OCI-LY1 (cell line): ENCODE measurements around the gene ARHGAP44.

Experiments used
- H2AFZ ChIP-seq: fragments of 200-600 bp; sonication (generic), shearing (Covaris generic); 2 replicates; pipeline ENCODE4 v1.6.0; 2014; ENCODE audit warnings: antibody characterized with exemption, mild to moderate bottlenecking, low read length
- H3F3A ChIP-seq: fragments of 200-600 bp; sonication (generic), shearing (Covaris generic); 2 replicates; pipeline ENCODE4 v1.6.0; 2014; ENCODE audit warnings: mild to moderate bottlenecking, antibody characterized with exemption, low read length, moderate library complexity; ENCODE audit not compliant: insufficient read depth
- H3K27ac ChIP-seq: fragments of 200-600 bp; sonication (generic); 2 replicates; pipeline ENCODE4 v1.5.1; 2014; ENCODE audit warnings: low read length, mixed run types, mild to moderate bottlenecking, low read depth; ENCODE audit not compliant: poor library complexity, severe bottlenecking
- H3K27me3 ChIP-seq: fragments of 200-600 bp; sonication (generic); 2 replicates; pipeline ENCODE4 v1.6.0; 2014; ENCODE audit warnings: antibody characterized with exemption, mild to moderate bottlenecking, low read length, moderate library complexity; ENCODE audit not compliant: insufficient read depth
- H3K36me3 ChIP-seq: fragments of 200-600 bp; sonication (generic); 2 replicates; pipeline ENCODE4 v1.6.1; 2014; ENCODE audit warnings: mild to moderate bottlenecking, antibody characterized with exemption, low read length, moderate library complexity, mixed read lengths; ENCODE audit not compliant: insufficient read depth
- H3K4me1 ChIP-seq: fragments of 200-600 bp; sonication (generic); 2 replicates; pipeline ENCODE4 v1.5.1; 2014; ENCODE audit warnings: mild to moderate bottlenecking, low read length, moderate library complexity; ENCODE audit not compliant: insufficient read depth, severe bottlenecking
- H3K4me2 ChIP-seq: fragments of 200-600 bp; sonication (generic), shearing (Covaris generic); 2 replicates; pipeline ENCODE4 v1.6.1; 2014; ENCODE audit warnings: low read length
- H3K4me3 ChIP-seq: fragments of 200-600 bp; sonication (generic); 2 replicates; pipeline ENCODE4 v1.5.1; 2014; ENCODE audit warnings: low read length, low read depth, mild to moderate bottlenecking, mixed read lengths; ENCODE audit not compliant: poor library complexity, severe bottlenecking
- H3K79me2 ChIP-seq: fragments of 200-600 bp; shearing (Covaris generic); 2 replicates; pipeline ENCODE4 v1.6.1; 2016; ENCODE audit warnings: mixed run types, low read length, mixed read lengths; ENCODE audit not compliant: insufficient read depth
- H3K9ac ChIP-seq: fragments of 200-600 bp; sonication (generic), shearing (Covaris generic); 2 replicates; pipeline ENCODE4 v1.6.1; 2014; ENCODE audit warnings: mild to moderate bottlenecking, low read length, mixed read lengths
- H3K9me2 ChIP-seq: fragments of 200-600 bp; sonication (generic), shearing (Covaris generic); 2 replicates; pipeline ENCODE4 v1.6.1; 2014; ENCODE audit warnings: low read depth, mild to moderate bottlenecking, low read length, mixed read lengths
- H3K9me3 ChIP-seq: fragments of 200-600 bp; shearing (Covaris generic); 2 replicates; pipeline ENCODE4 v1.6.1; 2014; ENCODE audit warnings: low read length, mixed read lengths
- H4K20me1 ChIP-seq: fragments of 200-600 bp; sonication (generic), shearing (Covaris generic); 2 replicates; pipeline ENCODE4 v1.6.0; 2016; ENCODE audit warnings: mild to moderate bottlenecking, low read length; ENCODE audit not compliant: insufficient read depth
- CTCF ChIP-seq: fragments of 200-600 bp; sonication (generic), shearing (Covaris generic); IDR thresholded peaks from 2 replicates; pipeline ENCODE4 v1.5.1; 2017; ENCODE audit warnings: mild to moderate bottlenecking, antibody characterized with exemption, low read length, moderate library complexity, mixed read lengths
- EZH2 ChIP-seq: fragments of 200-600 bp; sonication (generic), shearing (Covaris generic); IDR thresholded peaks from 2 replicates; pipeline ENCODE4 v1.8.0; 2017; ENCODE audit warnings: borderline replicate concordance, mixed run types, mild to moderate bottlenecking, antibody characterized with exemption, low read length, moderate library complexity, mixed read lengths

The ARHGAP44 gene

GRCh38 chr17:12998461-12998860 lies 209.2 kb downstream of the ARHGAP44 start:
- H3K9ac ChIP-seq: no peak overlapping the region
- H3K4me3 ChIP-seq: no peak overlapping the region
- H2AFZ ChIP-seq: no peak overlapping the region
- no peak overlapping the region for H3K27ac ChIP-seq
- peaks cover 97% of the 10 kb centered on the region for H3K36me3 ChIP-seq
- H3K9me3 ChIP-seq: no peaks in the 10 kb centered on the region
- no peaks in the 10 kb centered on the region for H3F3A ChIP-seq
- no peaks in the 10 kb centered on the region for H3K79me2 ChIP-seq
- H4K20me1 ChIP-seq: no peaks in the 10 kb centered on the region
- no peak overlapping the region for H3K4me2 ChIP-seq
- no peaks in the 10 kb centered on the region for H3K27me3 ChIP-seq
- no peaks in the 10 kb centered on the region for H3K4me1 ChIP-seq
- no peaks in the 10 kb centered on the region for H3K9me2 ChIP-seq
- no peak for TF ChIP-seq CTCF
- no peak for TF ChIP-seq EZH2

GRCh38 chr17:12998874-12999273 lies 209.6 kb downstream of the ARHGAP44 start:
- no peaks in the 10 kb centered on the region for H4K20me1 ChIP-seq
- H3K27me3 ChIP-seq: no peaks in the 10 kb centered on the region
- H3K9me3 ChIP-seq: no peaks in the 10 kb centered on the region
- no peaks in the 10 kb centered on the region for H3K9me2 ChIP-seq
- no peak overlapping the region for H3K9ac ChIP-seq
- no peak overlapping the region for H3K4me3 ChIP-seq
- no peak overlapping the region for H3K27ac ChIP-seq
- no peaks in the 10 kb centered on the region for H3K79me2 ChIP-seq
- no peaks in the 10 kb centered on the region for H3K4me1 ChIP-seq
- TF ChIP-seq EZH2: no peak
- no peak for TF ChIP-seq CTCF
- H3K4me2 ChIP-seq: no peak overlapping the region
- H2AFZ ChIP-seq: no peak overlapping the region
- peaks cover 97% of the 10 kb centered on the region for H3K36me3 ChIP-seq
- H3F3A ChIP-seq: no peaks in the 10 kb centered on the region

GRCh38 chr17:13000561-13000960 lies 211.3 kb downstream of the ARHGAP44 start:
- Histone ChIP-seq H3K9me2 (no peaks in the 10 kb centered on the region), H3K4me2 (no peak overlapping the region), H2AFZ (no peak overlapping the region), H3K27ac (no peak overlapping the region), H3K4me1 (no peaks in the 10 kb centered on the region), H3K36me3 (peaks cover 97% of the 10 kb centered on the region), H3F3A (no peaks in the 10 kb centered on the region), H3K4me3 (no peak overlapping the region), H4K20me1 (no peaks in the 10 kb centered on the region), H3K27me3 (no peaks in the 10 kb centered on the region), H3K79me2 (no peaks in the 10 kb centered on the region), H3K9me3 (no peaks in the 10 kb centered on the region), H3K9ac (no peak overlapping the region)
- no peak for TF ChIP-seq CTCF
- TF ChIP-seq EZH2: no peak
